K562 (cell line): ENCODE data around the gene PCSK2.

ENCODE experiments used
- CREB1 ChIP-seq, 2 experiments: sonication (generic) in 1 of 2; formaldehyde crosslinking in 1 of 2; IDR thresholded peaks; 2 replicates each; pipeline versions ENCODE4 v1.6.1 to v1.8.0; 2012 to 2022; ENCODE audit warnings: inconsistent platforms in 1 of 2, mild to moderate bottlenecking in 1 of 2, missing genetic modification reagents in 1 of 2, moderate library complexity in 1 of 2
- CTCF ChIP-seq, 3 experiments: IDR thresholded peaks in 2 of 3; conservative IDR thresholded peaks in 1 of 3; 2 replicates each; pipeline ENCODE4 v1.5.1; 2011 to 2012; ENCODE audit warnings: low read length in 3 of 3, mild to moderate bottlenecking in 3 of 3, control low read depth in 2 of 3, improper control_type of control experiment in 1 of 3, inconsistent platforms in 1 of 3, low read depth in 1 of 3, mixed read lengths in 1 of 3, moderate library complexity in 1 of 3; ENCODE audit not compliant: insufficient read depth in 2 of 3
- EP300 ChIP-seq: IDR thresholded peaks from 2 replicates; pipeline ENCODE4 v1.6.1; 2012; ENCODE audit warnings: low read length, improper control_type of control experiment
- NRF1 ChIP-seq, 2 experiments: fragments of 450-650 bp; IDR thresholded peaks in 1 of 2; conservative IDR thresholded peaks in 1 of 2; 2 replicates each; pipeline ENCODE4 v1.6.1; 2014; ENCODE audit warnings: mild to moderate bottlenecking in 2 of 2
- RREB1 ChIP-seq: fragments of 250-450 bp; sonication (Bioruptor Pico); IDR thresholded peaks from 2 replicates; pipeline ENCODE4 v1.4.0; 2020
- SIN3B ChIP-seq: fragments of 450-650 bp; IDR thresholded peaks from 2 replicates; pipeline ENCODE4 v1.6.1; 2017; ENCODE audit warnings: low read depth, mild to moderate bottlenecking, moderate library complexity
- TBP ChIP-seq: optimal IDR thresholded peaks from 2 replicates; pipeline ENCODE3; 2011; ENCODE audit warnings: low read depth, low read length, improper control_type of control experiment
- ZNF12 ChIP-seq: sonication (generic); formaldehyde crosslinking; IDR thresholded peaks from 2 replicates; pipeline ENCODE4 v1.4.0; 2020; ENCODE audit warnings: mild to moderate bottlenecking, missing genetic modification reagents
- ZNF239 ChIP-seq: fragments of 250-450 bp; sonication (Bioruptor Pico); IDR thresholded peaks from 2 replicates; pipeline ENCODE4 v1.4.0; 2020; ENCODE audit warnings: mild to moderate bottlenecking
- ZNF512 ChIP-seq: IDR thresholded peaks from 2 replicates; pipeline ENCODE4 v1.6.1; 2016; ENCODE audit warnings: missing genetic modification characterization, missing compliant biosample characterization
- ZNF639 ChIP-seq, 2 experiments: fragments of 200-800 bp in 1 of 2; sonication (Bioruptor generic) in 1 of 2; sonication (generic) in 1 of 2; formaldehyde crosslinking in 1 of 2; IDR thresholded peaks in 1 of 2; conservative IDR thresholded peaks in 1 of 2; 2 replicates each; pipeline versions ENCODE4 v1.5.0 to v1.6.1; 2016 to 2020; ENCODE audit warnings: missing compliant biosample characterization in 1 of 2, missing genetic modification characterization in 1 of 2, missing genetic modification reagents in 1 of 2

GRCh38 chr20:17345321-17345720, 118.5 kb downstream of the PCSK2 start:
- TF ChIP-seq ZNF239 (no peak), CTCF (IDR thresholded peaks at IDR 0.05 in 2 of 3, conservative IDR thresholded peaks at IDR 0.05 in 1 of 3; ENCODE audit: insufficient read depth in 2 of 3, low read depth in 1 of 3, low read length in 3 of 3) (no peak), NRF1 (conservative IDR thresholded peaks at IDR 0.05 in 1 of 2, IDR thresholded peaks at IDR 0.05 in 1 of 2) (no peak), RREB1 (no peak), EP300 (no peak), CREB1 (IDR thresholded peaks at IDR 0.05) (no peak), CREB1 (CRISPR knock-in tag; IDR thresholded peaks at IDR 0.05) (no peak), ZNF639 (CRISPR knock-in tag; conservative IDR thresholded peaks at IDR 0.05 in 1 of 2, IDR thresholded peaks at IDR 0.05 in 1 of 2) (no peak), ZNF512 (tag) (no peak), SIN3B (no peak), TBP (no peak), ZNF12 (CRISPR knock-in tag) (no peak)
